ENCODE results near the gene ARHGAP22.
A peak's percentile ranks its signal among the peaks of the same experiment; 100 is the strongest.

GRCh38 chr10:48614481-48615390 lies 9.9 kb upstream of the ARHGAP22 start:
- TF ChIP-seq CTCF (conservative IDR thresholded peaks at IDR 0.05 in 1 of 2, IDR thresholded peaks at IDR 0.05 in 1 of 2; ENCODE audit: low read depth in 1 of 2, low read length in 2 of 2) (peak in 1 of 2 donors; percentile 50), EZH2 (IDR thresholded peaks at IDR 0.05; ENCODE audit: low read length, missing control alignments) (no peak)
